H1 (cell line): ENCODE measurements around the gene CPA3. TPM values are rescaled to one million over a fixed set of nuclear protein-coding genes. Genes with fewer than 3 reads are reported as not detected.

ENCODE experiments used
- CTCF ChIA-PET: fragments of 300-600 bp; sonication (Branson Sonifier 250); formaldehyde crosslinking; loops from one replicate; lab custom pipeline; 2021; ENCODE audit not compliant: partially characterized antibody; lab: Charles Lee
- POLR2A ChIA-PET: fragments of 300-600 bp; sonication (Branson Sonifier 250); formaldehyde crosslinking; loops from one replicate; lab custom pipeline; 2021; ENCODE audit warnings: inconsistent platforms; ENCODE audit not compliant: partially characterized antibody; lab: Charles Lee
- DNase-seq, 2 experiments: peaks; one replicate each; pipeline versions ENCODE4 v3.0.0 to v3.0.0-alpha.2; 2010 to 2022; ENCODE audit warnings: low spot score in 2 of 2, low read depth in 1 of 2, mixed read lengths in 1 of 2
- FAIRE-seq: peaks from 2 replicates; lab custom pipeline; 2011; peaks lifted over from hg19 to GRCh38; lab: Jason Lieb, UNC
- H2AFZ ChIP-seq: 2 replicates; pipeline ENCODE4 v1.8.1; 2012; ENCODE audit warnings: low read length, inconsistent platforms
- H2AK5ac ChIP-seq: 2 replicates; pipeline ENCODE4 v1.6.1; 2013; ENCODE audit warnings: low read depth, low read length
- H2BK120ac ChIP-seq: replicated peaks from 2 replicates; pipeline ENCODE3; 2013; ENCODE audit warnings: low read depth, low read length, inconsistent platforms
- H2BK12ac ChIP-seq: 2 replicates; pipeline ENCODE4 v1.6.1; 2013; ENCODE audit warnings: low read depth, low read length
- H2BK15ac ChIP-seq: 2 replicates; pipeline ENCODE4 v1.6.1; 2013; ENCODE audit warnings: low read length
- H2BK20ac ChIP-seq: 2 replicates; pipeline ENCODE4 v1.6.1; 2013; ENCODE audit warnings: low read length
- H2BK5ac ChIP-seq: 2 replicates; pipeline ENCODE4 v1.6.1; 2013; ENCODE audit warnings: low read depth, low read length
- H3K14ac ChIP-seq: 2 replicates; pipeline ENCODE4 v1.6.1; 2013; ENCODE audit warnings: inconsistent platforms; ENCODE audit not compliant: insufficient read length
- H3K18ac ChIP-seq: 2 replicates; pipeline ENCODE4 v1.6.1; 2013; ENCODE audit warnings: low read length; ENCODE audit errors: extremely low read depth
- H3K23ac ChIP-seq: 2 replicates; pipeline ENCODE4 v1.6.1; 2013; ENCODE audit warnings: inconsistent platforms; ENCODE audit not compliant: insufficient read length
- H3K23me2 ChIP-seq: 2 replicates; pipeline ENCODE4 v1.6.1; 2013; ENCODE audit warnings: low read depth, low read length
- H3K27ac ChIP-seq: 2 replicates; pipeline ENCODE4 v1.6.1; 2011; ENCODE audit warnings: low read depth, low read length, inconsistent platforms
- H3K27me3 ChIP-seq, 4 experiments: replicated peaks in 1 of 4; 1 replicate in 1 of 4; 2 replicates in 3 of 4; pipeline versions ENCODE4 v1.6.1 to v1.8.1; 2011 to 2013; ENCODE audit warnings: low read length in 3 of 4, mild to moderate bottlenecking in 3 of 4, inconsistent platforms in 2 of 4, mixed read lengths in 2 of 4, moderate library complexity in 1 of 4; ENCODE audit not compliant: control insufficient read depth in 3 of 4, insufficient read depth in 3 of 4; ENCODE audit errors: extremely low read depth in 1 of 4
- H3K36me3 ChIP-seq, 4 experiments: 2 replicates each; pipeline versions ENCODE4 v1.6.1 to v1.8.1; 2011 to 2013; ENCODE audit warnings: mild to moderate bottlenecking in 4 of 4, low read length in 3 of 4, moderate library complexity in 2 of 4, control low read depth in 1 of 4, inconsistent platforms in 1 of 4; ENCODE audit not compliant: insufficient read depth in 4 of 4, control insufficient read depth in 2 of 4
- H3K4ac ChIP-seq: replicated peaks from 2 replicates; pipeline ENCODE3; 2013; ENCODE audit warnings: low read length, low read depth, mixed read lengths, inconsistent platforms; ENCODE audit not compliant: insufficient read length
- H3K4me1 ChIP-seq, 4 experiments: replicated peaks in 1 of 4; 1 replicate in 1 of 4; 2 replicates in 3 of 4; pipeline versions ENCODE4 v1.6.1 to v1.8.1; 2011 to 2013; ENCODE audit warnings: low read length in 3 of 4, inconsistent platforms in 2 of 4, mixed read lengths in 1 of 4; ENCODE audit not compliant: insufficient read depth in 4 of 4, control insufficient read depth in 3 of 4
- H3K4me2 ChIP-seq, 2 experiments: 2 replicates each; pipeline versions ENCODE4 v1.6.1 to v1.8.1; 2011 to 2013; ENCODE audit warnings: low read depth in 2 of 2, low read length in 2 of 2, control low read depth in 1 of 2, inconsistent platforms in 1 of 2, mild to moderate bottlenecking in 1 of 2; ENCODE audit not compliant: insufficient read depth in 1 of 2
- H3K4me3 ChIP-seq, 4 experiments: fragments of 200-600, 300-600 bp in 1 of 4; sonication (generic), shearing (Covaris generic), sonication (Bioruptor Twin) in 1 of 4; 2 replicates each; pipeline versions ENCODE4 v1.5.1 to v1.8.1; 2011 to 2016; ENCODE audit warnings: low read length in 4 of 4, low read depth in 3 of 4, control low read depth in 2 of 4, inconsistent platforms in 2 of 4, mild to moderate bottlenecking in 2 of 4, mixed read lengths in 1 of 4, moderate library complexity in 1 of 4; ENCODE audit not compliant: insufficient read depth in 2 of 4; ENCODE audit errors: extremely low read depth in 1 of 4
- H3K56ac ChIP-seq: replicated peaks from 2 replicates; pipeline ENCODE3; 2013; ENCODE audit warnings: low read depth, mild to moderate bottlenecking, mixed read lengths, low read length, inconsistent platforms; ENCODE audit not compliant: insufficient read length
- H3K79me1 ChIP-seq: 2 replicates; pipeline ENCODE4 v1.6.1; 2013; ENCODE audit warnings: low read depth, low read length, control low read depth
- H3K79me2 ChIP-seq, 2 experiments: 2 replicates each; pipeline versions ENCODE4 v1.6.1 to v1.8.1; 2012 to 2013; ENCODE audit warnings: low read length in 2 of 2, mild to moderate bottlenecking in 2 of 2, inconsistent platforms in 1 of 2; ENCODE audit not compliant: insufficient read depth in 2 of 2, control insufficient read depth in 1 of 2
- H3K9ac ChIP-seq, 4 experiments: replicated peaks in 1 of 4; 1 replicate in 1 of 4; 2 replicates in 3 of 4; pipeline versions ENCODE4 v1.6.1 to v1.8.1; 2011 to 2013; ENCODE audit warnings: low read depth in 3 of 4, low read length in 3 of 4, control low read depth in 2 of 4, mild to moderate bottlenecking in 2 of 4, moderate library complexity in 2 of 4, inconsistent platforms in 1 of 4; ENCODE audit errors: extremely low read depth in 1 of 4
- H3K9me3 ChIP-seq, 2 experiments: 2 replicates each; pipeline versions ENCODE4 v1.6.1 to v1.8.1; 2012 to 2013; ENCODE audit warnings: mild to moderate bottlenecking in 2 of 2, moderate library complexity in 2 of 2, control low read depth in 1 of 2, inconsistent platforms in 1 of 2, low read depth in 1 of 2, low read length in 1 of 2, mixed read lengths in 1 of 2; ENCODE audit not compliant: insufficient read depth in 2 of 2
- H4K20me1 ChIP-seq, 2 experiments: replicated peaks in 1 of 2; 2 replicates each; pipeline versions ENCODE3 to v1.8.1; 2011 to 2013; ENCODE audit warnings: inconsistent platforms in 2 of 2, low read length in 2 of 2, mild to moderate bottlenecking in 1 of 2; ENCODE audit not compliant: insufficient read depth in 2 of 2, control insufficient read depth in 1 of 2
- H4K5ac ChIP-seq: 2 replicates; pipeline ENCODE4 v1.6.1; 2013; ENCODE audit warnings: low read length, low read depth, mixed read lengths, inconsistent platforms; ENCODE audit not compliant: insufficient read length
- H4K8ac ChIP-seq: 2 replicates; pipeline ENCODE4 v1.8.0; 2013; ENCODE audit warnings: mild to moderate bottlenecking, moderate library complexity, low read length, inconsistent platforms; ENCODE audit not compliant: insufficient read depth; ENCODE audit errors: extremely low read depth
- H4K91ac ChIP-seq: replicated peaks from 2 replicates; pipeline ENCODE3; 2013; ENCODE audit warnings: low read length, mixed read lengths, inconsistent platforms; ENCODE audit not compliant: insufficient read length
- BCL11A ChIP-seq, 2 experiments: IDR thresholded peaks; one replicate each; pipeline ENCODE4 v1.6.1; 2011; ENCODE audit warnings: low read depth in 2 of 2, low read length in 2 of 2, mild to moderate bottlenecking in 2 of 2
- CHD1 ChIP-seq: IDR thresholded peaks from 2 replicates; pipeline ENCODE4 v1.6.1; 2012; ENCODE audit warnings: low read depth, low read length, improper control_type of control experiment
- CREB1 ChIP-seq: IDR thresholded peaks from 2 replicates; pipeline ENCODE4 v1.6.1; 2012; ENCODE audit warnings: inconsistent platforms
- EGR1 ChIP-seq: IDR thresholded peaks from 2 replicates; pipeline ENCODE4 v1.6.1; 2011; ENCODE audit warnings: low read depth, low read length, borderline replicate concordance
- HDAC2 ChIP-seq, 2 experiments: fragments of 300-600 bp in 1 of 2; sonication (generic) in 1 of 2; IDR thresholded peaks; 2 replicates each; pipeline ENCODE4 v1.6.1; 2011 to 2012; ENCODE audit warnings: low read depth in 2 of 2, low read length in 2 of 2, mild to moderate bottlenecking in 2 of 2, moderate library complexity in 2 of 2, borderline replicate concordance in 1 of 2, inconsistent platforms in 1 of 2
- HDAC6 ChIP-seq: IDR thresholded peaks from one replicate; pipeline ENCODE4 v1.7.1; 2012; ENCODE audit warnings: low read depth, mild to moderate bottlenecking, inconsistent platforms, low read length, moderate library complexity
- KDM5A ChIP-seq: fragments of 200-600 bp; IDR thresholded peaks from 2 replicates; pipeline ENCODE4 v1.7.1; 2012; ENCODE audit warnings: mild to moderate bottlenecking, low read length, inconsistent platforms, mixed read lengths
- NANOG ChIP-seq: IDR thresholded peaks from 2 replicates; pipeline ENCODE4 v1.6.1; 2011; ENCODE audit warnings: low read length, low read depth, mild to moderate bottlenecking, inconsistent platforms; ENCODE audit not compliant: insufficient read depth, poor library complexity, severe bottlenecking
- POLR2A ChIP-seq, 2 experiments: IDR thresholded peaks; 1 replicate in 1 of 2; 2 replicates in 1 of 2; pipeline ENCODE4 v1.6.1; 2011; ENCODE audit warnings: low read depth in 2 of 2, low read length in 2 of 2, mild to moderate bottlenecking in 2 of 2; ENCODE audit errors: control extremely low read depth in 1 of 2
- SIRT6 ChIP-seq: IDR thresholded peaks from one replicate; pipeline ENCODE4 v1.7.1; 2012; ENCODE audit warnings: low read length, inconsistent platforms
- SIX5 ChIP-seq: IDR thresholded peaks from 2 replicates; pipeline ENCODE4 v1.6.1; 2011; ENCODE audit warnings: mild to moderate bottlenecking, low read depth, low read length
- SP4 ChIP-seq: IDR thresholded peaks from 2 replicates; pipeline ENCODE4 v1.6.1; 2012; ENCODE audit warnings: low read length, inconsistent platforms
- TAF1 ChIP-seq: IDR thresholded peaks from 2 replicates; pipeline ENCODE4 v1.6.1; 2011; ENCODE audit warnings: mild to moderate bottlenecking, low read depth, low read length
- WGBS, 2 experiments: shearing (Covaris generic) in 1 of 2; methylation state at CpG; one replicate each; pipeline versions ENCODE4 v1.1.6 to v1.1.7; 2013 to 2015; ENCODE audit warnings: low lambda C conversion rate in 2 of 2, mixed read lengths in 2 of 2, inconsistent platforms in 1 of 2, low coverage in 1 of 2, missing lambda C conversion rate in 1 of 2; ENCODE audit not compliant: insufficient replicate concordance in 2 of 2, insufficient coverage in 1 of 2, insufficient read length in 1 of 2; ENCODE audit errors: extremely low coverage in 1 of 2, missing lambda C conversion rate in 1 of 2; 5-methylcytosine and 5-hydroxymethylcytosine counted together
- polyA plus RNA-seq, 7 experiments: library from polyadenylated mRNA; depleted of rRNA in 3 of 7; stranded (reverse) in 5 of 7; unstranded in 2 of 7; fragments of >200 nt in 5 of 7; fragments of 200-250 nt in 2 of 7; gene quantifications; 1 replicate in 5 of 7; 2 replicates in 1 of 7; 4 replicates in 1 of 7; pipeline versions ENCODE4 v1.2.1 to v1.2.3, GENCODE V29; 2011 to 2013; ENCODE audit warnings: missing spikeins in 2 of 7, mixed read lengths in 2 of 7
- total RNA-seq: library from RNA; stranded (reverse); fragmentation: NEBNext Ultra II Directional; extraction: Animal tissue kit (Norgen Biotek cat#: 25700); gene quantifications from 2 replicates; pipeline ENCODE4 v1.2.1, GENCODE V29; 2021
- TF ChIP-seq, protein P1 (sequence below): IDR thresholded peaks from 2 replicates; pipeline ENCODE4 v1.6.1; 2011; ENCODE audit warnings: low read depth, mild to moderate bottlenecking, low read length; ENCODE audit not compliant: insufficient read depth
- TF ChIP-seq, protein P2 (sequence below): IDR thresholded peaks from 2 replicates; pipeline ENCODE4 v1.6.1; 2012; ENCODE audit warnings: inconsistent platforms

CPA3 gene
- total and polyA plus RNA-seq, 2 of the 8 experiments (the other 6 are each of a cell fraction or from before 2014, with no cell fraction given), result not detected

DNA sequence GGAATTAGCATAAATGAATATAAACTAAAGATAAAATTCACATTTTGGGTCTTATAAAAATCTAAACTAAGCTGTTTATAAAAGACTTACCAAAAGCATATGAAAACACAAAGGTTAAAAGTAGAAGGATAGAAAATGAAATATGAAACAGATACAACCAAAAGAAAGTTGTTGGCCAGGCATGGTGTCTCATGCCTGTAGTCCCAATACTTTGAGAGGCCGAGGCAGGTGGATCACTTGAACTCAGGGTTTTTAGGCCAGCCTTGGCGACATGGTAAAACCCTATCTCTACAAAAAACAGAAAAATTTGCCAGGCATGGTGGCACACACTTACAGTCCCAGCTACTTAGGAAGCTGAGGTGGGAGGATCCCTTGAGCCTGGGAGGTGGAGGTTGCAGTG lies 51.0 kb downstream of the CPA3 start:
- no peak overlapping the region for H2BK15ac ChIP-seq
- TF ChIP-seq, protein P1, sequence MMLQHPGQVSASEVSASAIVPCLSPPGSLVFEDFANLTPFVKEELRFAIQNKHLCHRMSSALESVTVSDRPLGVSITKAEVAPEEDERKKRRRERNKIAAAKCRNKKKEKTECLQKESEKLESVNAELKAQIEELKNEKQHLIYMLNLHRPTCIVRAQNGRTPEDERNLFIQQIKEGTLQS, result no peak
- TF ChIP-seq, protein P2, sequence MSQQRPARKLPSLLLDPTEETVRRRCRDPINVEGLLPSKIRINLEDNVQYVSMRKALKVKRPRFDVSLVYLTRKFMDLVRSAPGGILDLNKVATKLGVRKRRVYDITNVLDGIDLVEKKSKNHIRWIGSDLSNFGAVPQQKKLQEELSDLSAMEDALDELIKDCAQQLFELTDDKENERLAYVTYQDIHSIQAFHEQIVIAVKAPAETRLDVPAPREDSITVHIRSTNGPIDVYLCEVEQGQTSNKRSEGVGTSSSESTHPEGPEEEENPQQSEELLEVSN, result no peak
- TF ChIP-seq HDAC2 (IDR thresholded peaks at IDR 0.05; ENCODE audit: borderline replicate concordance in 1 of 2, low read depth in 2 of 2, low read length in 2 of 2) (no peak), NANOG (no peak), SIX5 (no peak), SP4 (no peak), CREB1 (no peak), HDAC6 (no peak), BCL11A (IDR thresholded peaks at IDR 0.05; ENCODE audit: low read depth in 2 of 2, low read length in 2 of 2) (no peak), EGR1 (no peak), SIRT6 (no peak), KDM5A (no peak), POLR2A (IDR thresholded peaks at IDR 0.05; ENCODE audit: control extremely low read depth in 1 of 2, low read depth in 2 of 2, low read length in 2 of 2) (no peak), CHD1 (no peak), TAF1 (no peak)
- TF ChIP-seq, all 59 proteins: peak for 0
- Histone ChIP-seq H2AK5ac (no peak overlapping the region), H3K36me3 (no peaks in the 10 kb centered on the region), H4K5ac (no peak overlapping the region), H3K23me2 (no peaks in the 10 kb centered on the region), H3K27me3 (no peaks in the 10 kb centered on the region), H3K27ac (no peak overlapping the region), H2BK12ac (no peak overlapping the region), H4K20me1 (no peaks in the 10 kb centered on the region), H3K56ac (no peak overlapping the region), H2AFZ (no peak overlapping the region), H3K18ac (no peak overlapping the region), H3K4me3 (no peak overlapping the region), H3K9me3 (peaks cover 0 to 1% of the 10 kb centered on the region in 2 experiments; a peak in 1 of 4 replicates), H3K23ac (no peak overlapping the region), H3K79me2 (no peaks in the 10 kb centered on the region), H4K91ac (no peak overlapping the region), H3K4ac (no peak overlapping the region), H3K79me1 (no peaks in the 10 kb centered on the region), H2BK5ac (no peak overlapping the region), H2BK20ac (no peak overlapping the region), H3K14ac (no peak overlapping the region), H4K8ac (no peak overlapping the region), H3K9ac (no peak overlapping the region), H2BK120ac (no peak overlapping the region), H3K4me1 (no peaks in the 10 kb centered on the region), H3K4me2 (no peak overlapping the region)
- POLR2A ChIA-PET, result no interaction called here
- WGBS, 2 experiments, result 91% methylated on average over 2 of the region's 2 CpGs; no CpG with 5 or more reads in 1 of the 2 experiments
- no peak for DNase-seq
- FAIRE-seq, result no peak
- CTCF ChIA-PET, result no interaction called here
